HG02588 (cell line): ENCODE data around the gene HBA1.
"Not testable (repeated sequence)": the region's sequence is repeated elsewhere in the genome, so short reads cannot be mapped to it uniquely, and the experiment has no call there.

Experiments used
- ATAC-seq: cut with Tn5 transposase; IDR thresholded peaks from one replicate; pipeline ENCODE4 v1.9.1; 2021; ENCODE audit warnings: mild to moderate bottlenecking, moderate library complexity; ENCODE audit not compliant: unreplicated experiment

Gene HBA1

GRCh38 chr16:159136-159849 lies 17.2 kb upstream of the HBA1 start:
- no peak for ATAC-seq

- ATAC-seq = not testable (repeated sequence)
These were observed 16.2 kb upstream of the HBA1 start for GRCh38 chr16:160242-160641.

DNA sequence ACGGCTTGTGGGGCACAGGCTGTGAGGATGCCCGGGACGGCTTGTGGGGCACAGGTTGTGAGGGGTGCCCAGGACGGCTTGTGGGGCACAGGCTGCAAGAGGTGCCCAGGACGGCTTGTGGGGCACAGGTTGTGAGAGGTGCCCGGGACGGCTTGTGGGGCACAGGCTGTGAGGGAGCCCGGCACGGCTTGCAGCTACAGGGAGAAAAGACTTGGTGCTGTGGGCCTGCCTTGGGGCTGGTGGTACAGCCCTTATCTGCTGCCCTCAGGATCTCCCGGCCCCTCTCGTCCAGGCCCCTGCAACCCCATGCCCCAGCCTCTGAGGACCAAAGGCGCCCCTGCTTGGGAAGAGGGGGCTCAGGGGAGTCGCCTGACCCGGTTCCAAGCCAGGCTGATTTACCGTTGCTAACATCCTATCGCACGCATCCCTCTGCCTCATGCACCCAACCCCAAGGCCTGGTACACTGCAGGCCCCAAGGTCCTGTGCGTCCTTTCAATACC lies 15.7 kb upstream of the HBA1 start:
- no peak for ATAC-seq

- ATAC-seq = no peak
These were observed 14.0 kb upstream of the HBA1 start for GRCh38 chr16:162271-162991.

GRCh38 chr16:163139-163538 lies 13.3 kb upstream of the HBA1 start:
- ATAC-seq = not testable (repeated sequence)

GRCh38 chr16:163696-164095 lies 12.8 kb upstream of the HBA1 start:
- not testable (repeated sequence) for ATAC-seq

DNA sequence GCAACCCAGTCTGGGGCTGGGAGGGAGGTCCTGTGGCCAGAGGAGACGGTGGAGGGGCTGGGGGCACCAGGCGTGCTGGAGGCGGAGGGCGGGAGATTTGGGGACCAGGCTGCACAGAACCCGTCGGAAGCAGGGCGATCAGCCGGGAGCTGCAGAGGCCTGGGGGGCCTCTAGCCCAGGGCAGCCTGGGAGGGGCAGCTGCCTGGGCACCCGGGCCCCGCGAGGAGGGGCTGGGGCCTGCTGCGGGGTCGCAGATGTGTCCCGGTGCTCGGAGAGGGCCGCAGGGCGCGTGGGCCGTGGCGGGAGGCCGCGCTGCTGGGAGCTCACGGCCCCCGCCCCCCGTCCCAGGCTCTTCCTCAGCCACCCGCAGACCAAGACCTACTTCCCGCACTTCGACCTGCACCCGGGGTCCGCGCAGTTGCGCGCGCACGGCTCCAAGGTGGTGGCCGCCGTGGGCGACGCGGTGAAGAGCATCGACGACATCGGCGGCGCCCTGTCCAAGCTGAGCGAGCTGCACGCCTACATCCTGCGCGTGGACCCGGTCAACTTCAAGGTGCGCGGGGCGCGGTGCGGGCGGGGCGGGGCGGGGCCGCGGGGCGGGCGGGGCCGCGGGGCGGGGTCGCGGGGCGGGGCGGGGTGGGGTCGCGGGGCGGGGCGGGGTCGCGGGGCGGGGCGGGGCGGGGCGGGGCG lies 12.2 kb upstream of the HBA1 start:
- ATAC-seq = not testable (repeated sequence)

DNA sequence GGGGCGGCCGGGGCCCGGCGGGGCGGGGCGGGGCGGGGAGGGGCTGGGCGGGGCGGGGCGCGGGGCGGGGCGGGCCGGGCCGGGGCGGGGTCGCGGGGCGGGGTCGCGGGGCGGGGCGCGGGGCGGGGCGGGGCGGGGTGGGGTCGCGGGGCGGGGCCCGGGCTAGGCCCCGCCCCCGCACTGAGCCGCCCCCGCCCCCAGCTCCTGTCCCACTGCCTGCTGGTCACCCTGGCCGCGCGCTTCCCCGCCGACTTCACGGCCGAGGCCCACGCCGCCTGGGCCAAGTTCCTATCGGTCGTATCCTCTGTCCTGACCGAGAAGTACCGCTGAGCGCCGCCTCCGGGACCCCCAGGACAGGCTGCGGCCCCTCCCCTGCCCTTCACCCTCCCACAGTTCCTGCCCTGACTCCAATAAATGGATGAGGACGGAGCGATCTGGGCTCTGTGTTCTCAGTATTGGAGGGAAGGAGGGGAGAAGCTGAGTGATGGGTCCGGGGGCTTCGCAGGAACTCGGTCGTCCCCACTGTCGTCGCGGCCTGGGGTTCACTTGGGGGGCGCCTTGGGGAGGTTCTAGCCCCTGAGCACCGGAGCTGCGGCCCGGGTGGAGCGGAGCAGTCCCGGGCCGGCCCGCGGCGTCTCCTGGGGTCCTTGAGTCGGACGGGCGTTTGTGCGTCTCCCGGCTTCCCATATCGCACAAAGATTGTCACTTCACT lies 11.5 kb upstream of the HBA1 start:
- ATAC-seq = no peak

GRCh38 chr16:165539-166374 lies 10.7 kb upstream of the HBA1 start, which contains the start of gene HBM:
Gene HBM (plus strand): TSS chr16:165978. CDS start chr16:165998, 20 bp downstream.
- no peak for ATAC-seq

DNA sequence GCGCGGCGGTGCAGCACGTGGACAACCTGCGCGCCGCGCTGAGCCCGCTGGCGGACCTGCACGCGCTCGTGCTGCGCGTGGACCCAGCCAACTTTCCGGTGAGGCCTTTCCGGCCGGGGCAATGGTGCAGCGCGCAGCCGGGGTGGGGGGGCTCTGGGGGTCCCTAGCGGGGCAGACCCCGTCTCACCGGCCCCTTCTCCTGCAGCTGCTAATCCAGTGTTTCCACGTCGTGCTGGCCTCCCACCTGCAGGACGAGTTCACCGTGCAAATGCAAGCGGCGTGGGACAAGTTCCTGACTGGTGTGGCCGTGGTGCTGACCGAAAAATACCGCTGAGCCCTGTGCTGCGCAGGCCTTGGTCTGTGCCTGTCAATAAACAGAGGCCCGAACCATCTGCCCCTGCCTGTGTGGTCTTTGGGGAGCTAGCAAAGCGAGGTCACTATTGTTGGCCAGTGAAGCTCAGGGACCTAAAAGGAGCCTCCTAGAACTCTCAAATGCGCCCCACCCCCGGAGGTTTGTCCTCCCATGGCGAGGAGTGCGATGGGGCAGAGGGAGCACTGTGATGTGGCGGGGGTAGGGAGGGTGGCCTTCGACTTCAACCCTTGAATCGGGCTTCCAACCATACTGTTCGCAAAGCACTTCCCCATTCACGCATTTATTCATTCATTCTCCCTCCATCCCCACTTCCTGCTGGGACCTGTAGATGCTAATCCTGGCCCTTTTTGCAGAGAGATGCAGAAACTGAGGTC lies 9.9 kb upstream of the HBA1 start:
- ATAC-seq = no peak

DNA sequence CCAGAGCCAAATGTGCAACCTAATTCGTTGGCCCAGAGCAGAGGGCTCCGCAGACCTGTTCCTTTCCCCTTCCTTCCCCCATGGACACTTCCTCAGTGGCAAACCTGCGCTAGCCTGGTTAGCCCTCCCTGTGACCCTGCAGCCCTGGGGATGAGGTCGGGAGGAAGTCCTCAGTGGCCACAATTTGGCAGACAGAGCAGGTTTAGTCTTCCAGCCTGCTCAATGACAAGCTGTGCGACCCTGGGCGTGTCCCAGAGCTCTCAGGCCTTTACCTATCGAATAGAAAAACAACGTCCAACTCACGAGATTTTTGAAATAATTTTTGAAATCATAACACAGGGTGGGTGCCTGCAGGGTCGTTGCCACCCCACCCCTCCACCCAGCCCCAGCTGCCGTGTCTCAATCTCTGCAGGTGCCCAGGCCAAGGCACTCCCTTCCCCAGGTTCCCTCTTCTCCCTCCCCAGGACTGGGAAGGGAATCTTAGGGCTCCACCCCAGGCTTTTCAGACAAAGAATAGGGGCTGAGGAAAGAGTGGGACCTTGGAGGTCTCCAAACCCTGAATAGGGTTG lies 9.3 kb upstream of the HBA1 start:
- ATAC-seq = no peak

- ATAC-seq = no peak
These were observed 8.1 kb upstream of the HBA1 start for GRCh38 chr16:168424-168823.

DNA sequence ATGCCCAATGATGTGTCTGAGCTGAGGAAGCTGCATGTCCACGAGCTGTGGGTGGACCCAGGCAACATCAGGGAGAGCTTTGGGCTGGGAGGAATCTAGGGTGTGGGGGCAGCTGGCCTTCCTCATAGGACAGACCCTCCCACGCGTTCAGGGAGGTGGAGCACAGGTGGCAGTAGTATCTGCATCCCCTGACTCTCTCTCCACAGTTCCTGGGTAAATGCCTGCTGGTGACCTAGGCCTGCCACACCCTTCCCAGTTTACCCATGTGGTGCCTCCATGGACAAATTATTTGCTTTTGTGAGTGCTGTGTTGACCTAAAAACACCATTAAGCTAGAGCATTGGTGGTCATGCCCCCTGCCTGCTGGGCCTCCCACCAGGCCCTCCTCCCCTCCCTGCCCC lies 7.5 kb upstream of the HBA1 start:
- ATAC-seq = no peak

DNA sequence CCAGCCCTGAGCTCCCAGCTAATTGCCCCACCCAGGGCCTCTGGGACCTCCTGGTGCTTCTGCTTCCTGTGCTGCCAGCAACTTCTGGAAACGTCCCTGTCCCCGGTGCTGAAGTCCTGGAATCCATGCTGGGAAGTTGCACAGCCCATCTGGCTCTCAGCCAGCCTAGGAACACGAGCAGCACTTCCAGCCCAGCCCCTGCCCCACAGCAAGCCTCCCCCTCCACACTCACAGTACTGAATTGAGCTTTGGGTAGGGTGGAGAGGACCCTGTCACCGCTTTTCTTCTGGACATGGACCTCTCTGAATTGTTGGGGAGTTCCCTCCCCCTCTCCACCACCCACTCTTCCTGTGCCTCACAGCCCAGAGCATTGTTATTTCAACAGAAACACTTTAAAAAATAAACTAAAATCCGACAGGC lies 6.4 kb upstream of the HBA1 start:
- not testable (repeated sequence) for ATAC-seq

GRCh38 chr16:170788-171187 lies 5.7 kb upstream of the HBA1 start:
- no peak for ATAC-seq

GRCh38 chr16:172374-172941 lies 4.0 kb upstream of the HBA1 start, which contains the start of gene HBA2:
Gene HBA2 (plus strand): TSS chr16:172876. CDS start chr16:172913, 37 bp downstream.
- not testable (repeated sequence) for ATAC-seq

DNA sequence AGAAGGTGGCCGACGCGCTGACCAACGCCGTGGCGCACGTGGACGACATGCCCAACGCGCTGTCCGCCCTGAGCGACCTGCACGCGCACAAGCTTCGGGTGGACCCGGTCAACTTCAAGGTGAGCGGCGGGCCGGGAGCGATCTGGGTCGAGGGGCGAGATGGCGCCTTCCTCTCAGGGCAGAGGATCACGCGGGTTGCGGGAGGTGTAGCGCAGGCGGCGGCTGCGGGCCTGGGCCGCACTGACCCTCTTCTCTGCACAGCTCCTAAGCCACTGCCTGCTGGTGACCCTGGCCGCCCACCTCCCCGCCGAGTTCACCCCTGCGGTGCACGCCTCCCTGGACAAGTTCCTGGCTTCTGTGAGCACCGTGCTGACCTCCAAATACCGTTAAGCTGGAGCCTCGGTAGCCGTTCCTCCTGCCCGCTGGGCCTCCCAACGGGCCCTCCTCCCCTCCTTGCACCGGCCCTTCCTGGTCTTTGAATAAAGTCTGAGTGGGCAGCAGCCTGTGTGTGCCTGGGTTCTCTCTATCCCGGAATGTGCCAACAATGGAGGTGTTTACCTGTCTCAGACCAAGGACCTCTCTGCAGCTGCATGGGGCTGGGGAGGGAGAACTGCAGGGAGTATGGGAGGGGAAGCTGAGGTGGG lies 3.1 kb upstream of the HBA1 start:
- ATAC-seq = not testable (repeated sequence)
